ENCODE data around the gene ARMH1. TPM values are rescaled to one million over a fixed set of nuclear protein-coding genes. Genes with fewer than 3 reads are reported as not detected.
A peak's percentile ranks its signal among the peaks of the same experiment; 100 is the strongest.

ARMH1 gene
- total RNA-seq, 6 donors from 2014 or later = 4.6 to 29.3 (median 13.0) TPM

GRCh38 chr1:44700573-44700972 lies 26.1 kb downstream of the ARMH1 start:
- Histone ChIP-seq H3K27me3 (no peaks in the 10 kb centered on the region), H3K4me3 (no peak overlapping the region), H3K27ac (no peak overlapping the region), H3K9me3 (no peaks in the 10 kb centered on the region), H3K36me3 (no peaks in the 10 kb centered on the region), H3K4me1 (peaks cover 0 to 4% (median 2%) of the 10 kb centered on the region in 4 donors)
- WGBS, 2 donors = 74 to 75% methylated on average over 1 of the region's 1 CpG
- no peak for DNase-seq
- no peak for ATAC-seq (ENCODE audit: low FRiP score in 2 of 2)
- TF ChIP-seq CTCF (IDR thresholded peaks at IDR 0.05) (no peak), POLR2A (IDR thresholded peaks at IDR 0.05) (no peak), EP300 (IDR thresholded peaks at IDR 0.05) (no peak), POLR2AphosphoS5 (IDR thresholded peaks at IDR 0.05) (no peak)

GRCh38 chr1:44701141-44701573 lies 26.6 kb downstream of the ARMH1 start:
- Histone ChIP-seq H3K9me3 (no peaks in the 10 kb centered on the region), H3K4me1 (peaks cover 0 to 4% (median 2%) of the 10 kb centered on the region in 4 donors), H3K4me3 (no peak overlapping the region), H3K36me3 (no peaks in the 10 kb centered on the region), H3K27me3 (no peaks in the 10 kb centered on the region), H3K27ac (no peak overlapping the region)
- DNase-seq (no peak), ATAC-seq (ENCODE audit: low FRiP score in 2 of 2) (no peak)
- 60 to 66% methylated on average over 7 of the region's 7 CpGs for WGBS, 2 donors
- TF ChIP-seq CTCF (IDR thresholded peaks at IDR 0.05) = no peak
- TF ChIP-seq POLR2A (IDR thresholded peaks at IDR 0.05) = no peak

GRCh38 chr1:44705470-44705869 lies 31.0 kb downstream of the ARMH1 start:
- no peak for TF ChIP-seq CTCF (IDR thresholded peaks at IDR 0.05)
- no peak for TF ChIP-seq POLR2A (IDR thresholded peaks at IDR 0.05)
- TF ChIP-seq POLR2AphosphoS5 (IDR thresholded peaks at IDR 0.05) = no peak
- H3K9me3 ChIP-seq = no peaks in the 10 kb centered on the region
- ATAC-seq (ENCODE audit: low FRiP score in 2 of 2) (no peak), DNase-seq (no peak)
- no peaks in the 10 kb centered on the region for H3K36me3 ChIP-seq
- H3K27ac ChIP-seq = no peak overlapping the region
- no peaks in the 10 kb centered on the region for H3K27me3 ChIP-seq
- no peak overlapping the region for H3K4me3 ChIP-seq
- 67 to 73% methylated on average over 6 of the region's 6 CpGs for WGBS, 2 donors
- peaks cover 4 to 15% (median 8%) of the 10 kb centered on the region in 4 donors for H3K4me1 ChIP-seq

GRCh38 chr1:44705938-44706337 lies 31.4 kb downstream of the ARMH1 start:
- TF ChIP-seq CTCF (IDR thresholded peaks at IDR 0.05) (no peak), EP300 (IDR thresholded peaks at IDR 0.05) (no peak)
- H3K27ac ChIP-seq = no peak overlapping the region
- no peaks in the 10 kb centered on the region for H3K27me3 ChIP-seq
- H3K4me3 ChIP-seq = no peak overlapping the region
- no peaks in the 10 kb centered on the region for H3K9me3 ChIP-seq
- H3K36me3 ChIP-seq = no peaks in the 10 kb centered on the region
- DNase-seq (no peak), ATAC-seq (ENCODE audit: low FRiP score in 2 of 2) (peak in 1 of 2 donors; percentile 12)
- 76 to 94% methylated on average over 2 of the region's 2 CpGs for WGBS, 2 donors
- peaks cover 4 to 15% (median 8%) of the 10 kb centered on the region in 4 donors for H3K4me1 ChIP-seq

- Histone ChIP-seq H3K36me3 (no peaks in the 10 kb centered on the region), H3K27ac (no peak overlapping the region), H3K4me3 (no peak overlapping the region), H3K4me1 (peaks cover 4 to 11% (median 8%) of the 10 kb centered on the region in 4 donors), H3K27me3 (no peaks in the 10 kb centered on the region), H3K9me3 (no peaks in the 10 kb centered on the region)
- no peak for TF ChIP-seq EP300 (IDR thresholded peaks at IDR 0.05)
- no peak for TF ChIP-seq POLR2A (IDR thresholded peaks at IDR 0.05)
- TF ChIP-seq POLR2AphosphoS5 (IDR thresholded peaks at IDR 0.05) = no peak
- no peak for TF ChIP-seq CTCF (IDR thresholded peaks at IDR 0.05)
- WGBS, 2 donors = 83 to 92% methylated on average over 3 to 6 of the region's 6 CpGs
- no peak for DNase-seq
- peak in 1 of 2 donors; percentile 47 for ATAC-seq (ENCODE audit: low FRiP score in 2 of 2)
Observed at GRCh38 chr1:44707112-44707881, 32.8 kb downstream of the ARMH1 start.
